H1 (cell line): ENCODE measurements around the gene PRKACA. TPM values are rescaled to one million over a fixed set of nuclear protein-coding genes. Genes with fewer than 3 reads are reported as not detected.

Experiments used
- ASH2L ChIP-seq: fragments of 200-600, 300-600 bp; sonication (generic); IDR thresholded peaks from one replicate; pipeline ENCODE4 v1.7.1; 2017; ENCODE audit warnings: low read length
- BCL11A ChIP-seq, 2 experiments: IDR thresholded peaks; one replicate each; pipeline ENCODE4 v1.6.1; 2011; ENCODE audit warnings: low read depth in 2 of 2, low read length in 2 of 2, mild to moderate bottlenecking in 2 of 2
- CBX5 ChIP-seq: fragments of 300-800, 300-1000 bp; sonication (generic); IDR thresholded peaks from 2 replicates; pipeline ENCODE4 v1.7.1; 2016; ENCODE audit warnings: antibody characterized with exemption, low read length, low read depth
- CBX8 ChIP-seq: fragments of 300-800, 300-1000 bp; sonication (generic); IDR thresholded peaks from 2 replicates; pipeline ENCODE4 v1.7.1; 2016; ENCODE audit warnings: low read depth, low read length, borderline replicate concordance
- CEBPB ChIP-seq: IDR thresholded peaks from 2 replicates; pipeline ENCODE4 v1.6.1; 2012; ENCODE audit warnings: low read depth, low read length
- EGR1 ChIP-seq: IDR thresholded peaks from 2 replicates; pipeline ENCODE4 v1.6.1; 2011; ENCODE audit warnings: low read depth, low read length, borderline replicate concordance
- JUN ChIP-seq: IDR thresholded peaks from 2 replicates; pipeline ENCODE4 v1.6.1; 2011; ENCODE audit warnings: low read depth, mild to moderate bottlenecking, improper control_type of control experiment, low read length
- KDM4A ChIP-seq: IDR thresholded peaks from one replicate; pipeline ENCODE4 v1.7.1; 2012; ENCODE audit warnings: low read depth, mild to moderate bottlenecking, moderate library complexity, low read length, inconsistent platforms; ENCODE audit not compliant: severe bottlenecking
- PHF8 ChIP-seq: fragments of 200-600 bp; sonication (generic); conservative IDR thresholded peaks from 2 replicates; pipeline ENCODE4 v1.7.1; 2012; ENCODE audit warnings: low read depth, mild to moderate bottlenecking, inconsistent platforms, low read length, moderate library complexity
- POLR2A ChIP-seq, 2 experiments: IDR thresholded peaks; 1 replicate in 1 of 2; 2 replicates in 1 of 2; pipeline ENCODE4 v1.6.1; 2011; ENCODE audit warnings: low read depth in 2 of 2, low read length in 2 of 2, mild to moderate bottlenecking in 2 of 2; ENCODE audit errors: control extremely low read depth in 1 of 2
- POLR2AphosphoS5 ChIP-seq: IDR thresholded peaks from 2 replicates; pipeline ENCODE4 v1.6.1; 2011; ENCODE audit warnings: low read depth, low read length
- RAD21 ChIP-seq, 2 experiments: IDR thresholded peaks in 1 of 2; conservative IDR thresholded peaks in 1 of 2; 2 replicates each; pipeline ENCODE4 v1.6.1; 2011; ENCODE audit warnings: low read depth in 2 of 2, low read length in 2 of 2, improper control_type of control experiment in 1 of 2, inconsistent platforms in 1 of 2, mild to moderate bottlenecking in 1 of 2, moderate library complexity in 1 of 2
- RBBP5 ChIP-seq: IDR thresholded peaks from 2 replicates; pipeline ENCODE4 v1.7.1; 2012; ENCODE audit warnings: low read depth, mild to moderate bottlenecking, inconsistent platforms, low read length, moderate library complexity, borderline replicate concordance
- RFX5 ChIP-seq: IDR thresholded peaks from 2 replicates; pipeline ENCODE4 v1.6.1; 2011; ENCODE audit warnings: low read depth, low read length, improper control_type of control experiment, borderline replicate concordance
- RXRA ChIP-seq: IDR thresholded peaks from 2 replicates; pipeline ENCODE4 v1.6.1; 2011; ENCODE audit warnings: low read depth, mild to moderate bottlenecking, low read length, moderate library complexity; ENCODE audit not compliant: insufficient read depth
- SAP30 ChIP-seq: fragments of 300-600 bp; sonication (generic); IDR thresholded peaks from 2 replicates; pipeline ENCODE4 v1.7.1; 2012; ENCODE audit warnings: low read length, moderate library complexity, mild to moderate bottlenecking, inconsistent platforms; ENCODE audit not compliant: insufficient read depth, insufficient replicate concordance
- SIN3A ChIP-seq, 2 experiments: IDR thresholded peaks in 1 of 2; conservative IDR thresholded peaks in 1 of 2; 2 replicates each; pipeline ENCODE4 v1.6.1; 2011 to 2012; ENCODE audit warnings: low read length in 2 of 2, improper control_type of control experiment in 1 of 2, low read depth in 1 of 2, mild to moderate bottlenecking in 1 of 2
- SP1 ChIP-seq: IDR thresholded peaks from 2 replicates; pipeline ENCODE4 v1.6.1; 2011; ENCODE audit warnings: low read depth, low read length
- SRF ChIP-seq: IDR thresholded peaks from 2 replicates; pipeline ENCODE4 v1.6.1; 2011; ENCODE audit warnings: mild to moderate bottlenecking, low read depth, low read length, moderate library complexity
- TBP ChIP-seq: IDR thresholded peaks from 2 replicates; pipeline ENCODE4 v1.6.1; 2011; ENCODE audit warnings: low read depth, low read length, improper control_type of control experiment
- TEAD4 ChIP-seq: IDR thresholded peaks from 2 replicates; pipeline ENCODE4 v1.6.1; 2012; ENCODE audit warnings: low read depth, low read length, inconsistent platforms, mixed read lengths
- USF2 ChIP-seq: IDR thresholded peaks from 2 replicates; pipeline ENCODE4 v1.6.1; 2011; ENCODE audit warnings: low read length, improper control_type of control experiment
- polyA plus RNA-seq, 7 experiments: library from polyadenylated mRNA; depleted of rRNA in 3 of 7; stranded (reverse) in 5 of 7; unstranded in 2 of 7; fragments of >200 nt in 5 of 7; fragments of 200-250 nt in 2 of 7; gene quantifications; 1 replicate in 5 of 7; 2 replicates in 1 of 7; 4 replicates in 1 of 7; pipeline versions ENCODE4 v1.2.1 to v1.2.3, GENCODE V29; 2011 to 2013; ENCODE audit warnings: missing spikeins in 2 of 7, mixed read lengths in 2 of 7
- total RNA-seq: library from RNA; stranded (reverse); fragmentation: NEBNext Ultra II Directional; extraction: Animal tissue kit (Norgen Biotek cat#: 25700); gene quantifications from 2 replicates; pipeline ENCODE4 v1.2.1, GENCODE V29; 2021
- TF ChIP-seq, protein P1 (sequence below): IDR thresholded peaks from 2 replicates; pipeline ENCODE4 v1.6.1; 2012; ENCODE audit warnings: inconsistent platforms

PRKACA gene
- total and polyA plus RNA-seq, 2 of the 8 experiments (the other 6 are each of a cell fraction or from before 2014, with no cell fraction given), result 14.2 to 48.2 TPM

DNA sequence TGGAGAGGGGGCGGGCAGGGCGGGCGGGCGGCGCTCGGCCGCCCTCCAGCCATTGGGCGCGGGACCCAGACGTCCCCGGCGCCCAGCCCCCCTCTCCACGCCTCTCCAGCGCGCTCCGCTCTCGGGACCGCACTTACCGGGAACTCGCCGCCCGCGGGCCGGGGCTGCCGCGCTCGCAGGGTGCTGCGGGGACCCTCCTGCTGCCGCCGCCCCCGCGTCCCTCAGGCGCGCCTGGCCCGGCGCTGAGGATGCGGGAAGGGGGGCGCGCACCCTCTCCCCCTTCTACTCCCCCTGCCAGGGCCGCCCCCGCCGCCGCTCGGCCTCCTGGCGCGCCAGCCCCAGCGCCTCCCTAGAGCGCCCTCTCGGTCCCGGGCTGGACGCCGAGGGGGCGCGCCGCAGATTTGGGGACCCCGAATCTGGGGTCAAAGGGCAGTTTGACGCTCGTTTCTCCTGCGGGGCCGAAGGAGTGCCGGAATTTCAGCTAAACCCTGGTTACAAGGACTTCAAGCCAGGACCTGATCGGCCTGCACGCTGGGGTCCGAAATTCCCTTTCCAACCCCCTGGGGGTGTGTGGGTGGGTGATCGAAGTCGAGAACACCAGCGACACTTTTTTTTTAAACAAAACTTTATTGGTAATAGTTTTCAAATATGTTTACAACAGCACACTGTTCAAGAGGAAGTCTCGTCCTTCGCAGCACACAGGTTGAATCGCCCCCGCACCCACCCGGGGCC lies 26.3 kb downstream of the PRKACA start (continued):
- no peak for TF ChIP-seq CEBPB
- peak; percentile 90 for TF ChIP-seq KDM4A
- peak; percentile 70; the same call in 1 of the 2 replicates for TF ChIP-seq EGR1
- no peak for TF ChIP-seq CBX8
- no peak for TF ChIP-seq BCL11A (IDR thresholded peaks at IDR 0.05; ENCODE audit: low read depth in 2 of 2, low read length in 2 of 2)
- no peak for TF ChIP-seq POLR2A (IDR thresholded peaks at IDR 0.05; ENCODE audit: control extremely low read depth in 1 of 2, low read depth in 2 of 2, low read length in 2 of 2)
- TF ChIP-seq TBP, result no peak
- TF ChIP-seq POLR2AphosphoS5, result no peak
- no peak for TF ChIP-seq SRF
- TF ChIP-seq RAD21 (IDR thresholded peaks at IDR 0.05 in 1 of 2, conservative IDR thresholded peaks at IDR 0.05 in 1 of 2; ENCODE audit: low read depth in 2 of 2, low read length in 2 of 2), result no peak
- TF ChIP-seq CBX5, result no peak
- TF ChIP-seq RBBP5, result 0 out of 2 replicates have a peak, but pooled peaks have one; percentile 65
- TF ChIP-seq TEAD4, result peak; percentile 28; the same call in 1 of the 2 replicates
- TF ChIP-seq USF2, result no peak
- no peak for TF ChIP-seq JUN
- no peak for TF ChIP-seq SAP30
- peak; percentile 68 for TF ChIP-seq ASH2L
- TF ChIP-seq SIN3A (conservative IDR thresholded peaks at IDR 0.05 in 1 of 2, IDR thresholded peaks at IDR 0.05 in 1 of 2; ENCODE audit: low read depth in 1 of 2, low read length in 2 of 2), result no peak
- TF ChIP-seq RXRA, result no peak
- TF ChIP-seq RFX5, result no peak
- TF ChIP-seq SP1, result no peak
- 0 out of 2 replicates have a peak, but pooled peaks have one; percentile 33 for TF ChIP-seq PHF8
- TF ChIP-seq, protein P1, sequence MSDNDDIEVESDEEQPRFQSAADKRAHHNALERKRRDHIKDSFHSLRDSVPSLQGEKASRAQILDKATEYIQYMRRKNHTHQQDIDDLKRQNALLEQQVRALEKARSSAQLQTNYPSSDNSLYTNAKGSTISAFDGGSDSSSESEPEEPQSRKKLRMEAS, result 0 out of 2 replicates have a peak, but pooled peaks have one; percentile 11
